HG03575 (cell line): ENCODE data around the gene MAP7.
"Not testable (repeated sequence)": the region's sequence is repeated elsewhere in the genome, so short reads cannot be mapped to it uniquely, and the experiment has no call there.

ENCODE experiments used
- ATAC-seq: cut with Tn5 transposase; IDR thresholded peaks from one replicate; pipeline ENCODE4 v1.9.1; 2021; ENCODE audit not compliant: unreplicated experiment, insufficient number of reproducible peaks, low FRiP score; ENCODE audit errors: extremely low read depth

The MAP7 gene

DNA sequence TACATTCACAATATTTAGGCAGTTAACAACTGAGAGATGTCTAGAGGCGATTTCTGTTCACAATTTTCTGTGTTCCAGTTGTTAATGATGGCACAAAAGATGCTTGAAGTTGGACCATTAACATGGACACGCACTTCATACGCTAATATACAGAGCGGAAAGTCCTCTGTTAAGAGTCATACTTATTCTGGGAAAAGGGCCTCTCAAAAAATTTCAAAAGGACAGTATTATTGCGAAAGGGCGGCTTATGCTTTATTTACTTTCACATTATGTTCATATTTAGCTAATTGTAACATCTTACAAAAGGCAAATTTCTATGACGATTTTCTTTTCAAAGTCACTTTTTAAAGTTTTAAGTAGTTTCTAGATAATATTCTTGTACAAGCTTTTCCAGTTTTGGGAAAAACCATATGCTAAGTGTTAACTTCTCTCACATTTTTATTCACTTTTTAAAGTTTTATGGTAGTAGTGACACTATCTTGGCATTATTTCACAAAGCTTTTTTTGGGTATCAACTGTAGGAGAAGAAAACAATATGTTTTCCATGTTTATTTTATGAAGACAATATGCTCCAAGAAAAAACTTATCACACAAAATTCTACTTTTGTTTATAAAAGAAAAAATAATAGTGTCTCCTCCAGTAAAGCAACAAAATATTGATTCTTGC, 62.3 kb downstream of the MAP7 start:
- ATAC-seq = no peak

DNA sequence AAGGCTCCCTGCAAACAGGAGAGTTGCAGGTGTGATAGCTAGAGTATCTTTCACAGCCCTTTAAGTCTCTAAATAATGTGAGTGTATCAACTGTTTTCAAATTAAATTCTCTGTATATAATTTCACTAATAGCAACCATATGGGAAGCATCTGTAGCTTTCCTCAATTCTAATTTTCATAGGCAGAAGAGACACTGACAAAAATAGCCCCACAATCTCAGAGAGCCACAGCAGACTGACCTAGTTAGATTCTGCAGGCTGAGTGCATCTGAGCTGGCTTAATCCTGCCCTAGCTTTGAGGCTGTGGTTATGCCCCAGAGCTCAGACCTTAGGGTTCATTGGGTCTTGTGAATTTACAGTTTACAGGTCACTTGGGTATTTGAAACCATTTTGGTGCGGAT, 63.9 kb downstream of the MAP7 start:
- no peak for ATAC-seq

DNA sequence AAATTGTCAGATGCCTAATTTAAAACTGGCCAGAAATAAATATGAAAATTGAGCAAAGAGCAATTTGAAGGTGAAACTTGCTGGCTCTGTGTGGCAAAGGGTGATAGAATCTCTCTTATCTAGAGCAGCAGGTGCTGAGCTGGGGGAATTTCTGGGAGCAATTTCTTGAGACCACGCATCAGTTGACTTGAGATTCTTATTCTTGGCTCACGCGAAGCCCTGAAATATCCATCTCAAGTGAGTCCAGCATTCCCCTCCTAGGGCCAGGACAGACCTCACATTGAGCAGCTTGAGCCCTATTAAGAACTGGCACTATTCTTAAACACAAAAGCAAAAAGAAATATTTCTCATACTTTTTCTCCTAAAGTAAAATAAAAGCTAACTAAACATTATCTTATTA, 66.3 kb downstream of the MAP7 start:
- ATAC-seq = no peak

DNA sequence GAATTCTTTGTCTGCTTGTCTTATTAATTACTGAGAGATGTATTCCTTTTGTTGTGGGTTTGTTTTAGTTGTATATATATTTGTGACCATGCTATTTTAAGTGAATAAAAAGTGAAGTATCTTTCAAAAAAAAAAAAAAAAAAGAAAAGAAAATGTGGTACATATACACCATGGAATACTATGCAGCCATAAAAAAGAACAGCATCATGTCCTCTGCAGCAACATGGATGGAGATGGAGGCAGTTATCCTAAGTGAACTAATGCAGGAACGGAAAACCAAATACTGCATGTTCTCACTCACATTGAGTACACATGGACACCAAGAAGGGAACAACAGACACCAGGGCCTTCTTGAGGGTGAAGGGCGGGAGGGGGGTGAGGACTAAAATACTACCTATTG, 67.2 kb downstream of the MAP7 start:
- not testable (repeated sequence) for ATAC-seq

DNA sequence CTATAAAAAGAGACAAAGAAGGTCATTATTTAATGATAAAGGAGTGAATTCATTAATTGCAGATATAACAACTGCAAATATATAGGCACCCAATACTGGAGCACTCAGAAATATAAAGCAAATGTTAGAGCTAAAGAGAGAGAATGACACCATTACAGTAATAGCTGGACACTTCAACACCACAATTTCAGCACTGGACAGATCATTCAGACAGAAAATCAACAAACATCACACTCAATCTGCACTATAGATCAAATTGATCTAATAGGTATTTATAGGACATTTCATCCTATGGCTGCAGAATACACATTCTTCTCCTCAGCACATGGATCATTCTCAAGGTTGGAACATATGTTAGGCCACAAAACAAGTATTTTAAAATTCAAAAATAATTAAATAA, 72.7 kb downstream of the MAP7 start:
- no peak for ATAC-seq

DNA sequence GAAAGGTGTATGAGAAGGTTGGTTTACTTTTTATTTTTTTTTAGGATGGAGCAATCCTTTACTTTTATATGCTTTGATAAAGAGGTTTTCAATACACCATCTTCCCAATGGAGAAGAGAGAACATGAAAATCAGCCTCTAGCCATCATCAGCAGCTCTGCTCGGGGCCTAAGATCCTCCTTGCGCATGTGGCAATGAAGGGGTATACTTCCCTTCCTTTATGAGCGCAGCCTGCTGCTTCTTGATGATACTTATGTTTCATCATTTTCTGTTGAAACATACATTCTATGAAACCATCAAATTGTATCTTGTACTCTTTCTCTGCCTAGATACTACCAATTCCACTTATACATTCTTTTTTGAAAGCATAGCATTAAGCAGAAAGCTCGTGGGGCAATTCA, 74.5 kb downstream of the MAP7 start:
- ATAC-seq = no peak

DNA sequence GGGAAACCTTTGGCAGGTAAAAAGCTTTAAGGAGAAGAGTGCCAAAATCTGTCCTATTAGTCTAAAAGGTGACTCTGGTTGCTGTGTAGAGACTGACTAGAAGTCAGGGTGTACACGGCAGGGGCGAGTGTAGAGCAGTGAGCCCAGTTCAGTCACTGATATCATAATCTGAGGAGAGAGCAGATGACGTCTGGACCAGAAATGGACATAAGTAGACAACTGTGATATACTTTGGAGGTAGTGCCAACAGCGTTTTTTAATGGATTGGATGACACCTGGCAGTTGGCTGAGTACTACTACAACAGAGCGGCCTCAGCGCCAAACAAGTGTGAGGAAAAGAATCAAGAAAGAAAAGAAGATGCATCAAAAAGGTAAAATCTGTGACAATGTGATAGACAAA, 76.0 kb downstream of the MAP7 start:
- ATAC-seq = no peak

DNA sequence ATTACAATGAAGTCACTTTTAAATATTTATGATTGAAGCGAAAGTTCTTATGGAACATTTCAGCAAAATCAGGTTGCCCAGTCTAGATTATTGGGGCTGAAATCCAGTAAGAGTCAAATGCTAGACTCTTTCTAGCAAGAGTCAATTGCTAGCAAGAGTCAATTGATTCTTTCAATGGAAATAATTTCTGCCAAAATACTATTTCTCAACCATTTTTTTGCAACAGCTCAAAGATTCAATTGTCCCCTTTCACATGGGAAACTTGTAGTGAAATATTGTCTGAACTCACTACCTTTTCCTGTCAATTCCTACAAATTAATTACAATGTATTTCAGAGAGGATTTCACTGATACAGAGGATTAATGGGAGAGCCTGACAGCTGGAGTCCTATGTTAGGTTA, 78.3 kb downstream of the MAP7 start:
- no peak for ATAC-seq

DNA sequence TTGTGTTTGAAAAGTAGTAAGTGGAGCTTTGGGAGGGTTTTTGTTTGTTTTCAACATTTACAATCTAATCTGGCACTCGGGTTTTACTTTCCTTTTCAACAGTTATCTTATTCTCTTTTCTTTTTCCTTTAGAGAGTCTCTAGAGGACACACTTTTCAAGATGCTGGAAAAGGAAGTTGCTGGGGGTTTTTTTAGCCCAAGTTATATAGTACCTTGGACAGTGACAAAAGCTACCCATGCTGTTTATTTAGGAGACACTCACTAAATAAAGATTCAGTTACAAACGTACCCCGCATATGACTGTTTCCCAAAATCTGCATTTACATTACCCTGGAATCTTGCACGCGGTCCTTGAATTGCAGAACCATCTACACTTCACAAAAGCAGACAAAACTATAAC, 78.8 kb downstream of the MAP7 start:
- ATAC-seq = no peak

DNA sequence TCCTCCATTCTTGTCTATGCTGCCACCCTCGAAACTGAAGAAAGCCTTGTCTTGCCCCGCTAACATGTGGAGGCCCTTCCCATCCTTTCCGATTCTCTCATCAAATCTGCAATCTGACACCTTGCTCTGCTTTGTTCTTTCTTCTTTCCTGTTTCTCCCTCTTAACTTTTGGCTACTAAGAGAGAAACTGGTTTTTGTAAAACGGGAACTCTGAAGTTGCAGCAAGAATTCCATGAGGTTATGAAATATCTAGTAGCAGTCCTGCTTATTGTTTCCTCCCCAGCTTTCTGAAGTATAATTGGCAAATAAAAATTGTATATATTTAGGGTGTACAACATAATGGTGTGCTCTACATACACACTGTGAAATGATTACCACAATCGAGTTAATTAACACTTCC, 80.2 kb downstream of the MAP7 start:
- no peak for ATAC-seq

DNA sequence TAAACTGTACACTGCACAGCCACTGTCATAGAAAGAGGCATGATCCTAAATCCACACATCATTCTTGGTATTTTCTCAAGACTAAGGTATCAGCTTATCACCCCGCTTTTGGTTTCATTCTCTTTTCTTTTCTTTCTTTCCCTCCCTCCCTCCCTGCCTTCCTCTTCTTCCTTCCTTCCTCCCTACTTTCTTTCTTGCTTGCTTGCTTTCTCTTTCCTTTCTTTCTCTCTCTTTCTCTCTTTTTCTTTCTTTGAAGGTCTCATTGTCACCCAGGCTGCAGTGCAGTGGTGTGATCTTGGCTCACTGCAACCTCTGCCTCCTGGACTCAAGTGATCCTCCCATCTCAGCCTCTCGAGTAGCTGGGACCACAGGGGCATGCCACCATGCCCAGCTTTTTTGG, 81.1 kb downstream of the MAP7 start:
- no peak for ATAC-seq

DNA sequence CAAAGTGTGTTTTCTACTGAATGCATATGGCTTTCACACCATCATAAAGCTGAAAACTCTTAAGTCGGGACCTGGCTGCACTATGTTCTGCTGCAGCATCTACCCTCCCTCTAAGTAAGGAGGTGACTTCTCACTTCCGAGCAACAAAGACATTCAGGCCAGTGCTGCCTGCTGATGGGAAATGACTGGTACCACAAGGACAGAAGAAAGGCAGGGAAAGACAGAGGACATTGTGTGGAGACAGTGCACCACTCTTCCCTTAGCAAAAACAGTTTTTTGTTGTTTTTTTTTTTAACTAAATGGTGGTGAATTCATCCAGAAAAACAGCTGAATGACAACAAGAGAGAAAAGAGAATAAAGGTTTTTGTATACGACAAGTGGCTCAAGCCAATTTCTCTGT, 81.5 kb downstream of the MAP7 start:
- no peak for ATAC-seq

DNA sequence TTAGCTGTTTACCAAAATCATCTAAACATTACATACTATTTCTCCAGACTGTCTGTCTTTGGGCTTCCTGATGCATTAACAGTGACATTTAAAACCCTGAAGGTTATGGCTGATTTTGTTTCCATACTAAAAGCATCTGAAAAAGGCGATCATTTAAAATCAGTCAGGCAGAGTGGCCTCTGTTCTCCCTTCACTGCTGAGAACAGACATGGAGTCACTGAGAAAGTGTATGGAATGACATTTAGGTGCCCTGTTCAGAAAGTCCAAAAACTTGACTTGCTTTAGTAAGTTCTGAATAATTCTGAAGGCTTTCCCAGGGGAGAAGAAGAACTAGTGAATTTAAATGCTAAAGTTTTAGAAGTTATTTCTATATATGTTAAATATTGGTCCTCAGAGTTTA, 83.0 kb downstream of the MAP7 start:
- ATAC-seq = no peak

DNA sequence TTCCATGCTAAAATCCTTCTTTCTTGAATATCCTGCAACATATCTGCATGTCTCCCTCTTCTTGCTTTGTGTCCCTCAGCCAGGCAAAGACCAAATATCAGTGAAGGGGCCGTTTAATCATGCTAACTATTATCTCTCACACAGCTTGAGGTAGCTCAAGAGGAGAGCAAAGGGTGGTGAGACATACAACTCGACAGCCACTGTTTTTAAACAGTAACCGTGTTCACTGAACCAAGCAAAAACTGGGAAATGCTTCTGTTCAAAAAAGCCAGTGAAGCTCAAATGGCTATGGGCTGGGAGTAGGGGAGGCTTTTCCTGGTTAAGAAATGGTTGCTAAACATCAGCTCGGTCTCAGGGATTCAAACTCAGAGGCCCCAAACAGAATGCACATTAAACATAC, 83.4 kb downstream of the MAP7 start:
- ATAC-seq = no peak

DNA sequence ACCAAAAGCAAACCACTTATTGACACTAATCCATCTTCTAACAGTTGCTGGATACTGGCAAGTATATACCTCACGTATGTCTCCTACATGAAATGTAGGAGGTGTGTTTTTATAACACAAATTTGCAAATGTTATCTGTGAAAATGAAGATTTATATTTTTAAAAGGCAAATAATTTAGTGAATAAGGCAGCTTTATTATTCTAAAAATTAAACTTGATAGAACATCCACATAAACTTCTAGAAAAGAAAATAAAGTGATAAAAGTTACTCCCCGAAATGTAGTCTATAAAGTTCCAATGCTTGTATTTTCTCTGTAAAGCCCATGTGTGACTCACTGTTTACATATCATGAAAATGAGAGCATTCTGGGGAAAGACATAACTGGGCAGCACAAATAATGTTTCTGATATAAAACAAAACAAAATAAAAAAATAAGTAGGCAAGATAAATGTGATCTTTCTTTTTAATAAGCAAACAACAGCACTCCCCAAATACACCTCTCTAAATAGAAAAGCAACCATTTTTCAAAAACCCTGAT, 84.4 kb downstream of the MAP7 start:
- ATAC-seq = no peak

DNA sequence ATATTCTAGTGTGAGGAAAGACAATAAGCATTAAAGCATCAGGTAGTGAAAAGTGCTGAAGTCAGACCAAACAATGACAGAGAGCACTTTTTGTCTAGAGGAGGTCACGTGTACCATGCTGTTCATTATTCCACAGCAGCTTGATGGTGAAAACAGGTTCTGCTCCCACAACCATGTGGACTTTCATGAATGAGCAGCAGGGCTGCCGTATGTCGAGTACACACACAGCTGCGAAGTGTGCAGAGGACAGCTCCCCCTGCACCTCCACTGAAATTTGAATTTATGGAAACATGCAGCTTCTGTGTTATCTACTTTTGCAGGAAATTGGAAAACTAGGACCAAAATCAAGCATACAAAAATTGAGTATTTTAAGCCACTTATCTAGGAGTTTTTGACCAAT, 85.3 kb downstream of the MAP7 start:
- no peak for ATAC-seq

DNA sequence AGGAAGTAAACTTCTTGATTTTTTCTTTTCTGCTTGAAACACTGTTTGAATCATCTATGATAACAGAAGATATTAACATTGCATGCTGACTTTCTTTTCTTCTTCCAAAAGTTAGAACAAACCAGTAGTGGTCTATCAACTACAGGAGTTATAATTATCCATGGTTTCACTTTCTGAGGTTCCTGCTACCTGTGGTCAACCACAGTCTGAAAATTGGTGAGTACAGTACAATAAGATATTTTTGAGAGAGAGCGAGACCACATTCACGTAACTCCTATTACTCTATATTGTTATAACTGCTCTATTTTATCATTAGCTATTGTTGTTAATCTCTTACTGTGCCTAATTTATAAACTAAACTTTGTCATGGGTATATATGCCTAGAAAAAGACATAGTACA, 86.1 kb downstream of the MAP7 start:
- ATAC-seq = no peak

DNA sequence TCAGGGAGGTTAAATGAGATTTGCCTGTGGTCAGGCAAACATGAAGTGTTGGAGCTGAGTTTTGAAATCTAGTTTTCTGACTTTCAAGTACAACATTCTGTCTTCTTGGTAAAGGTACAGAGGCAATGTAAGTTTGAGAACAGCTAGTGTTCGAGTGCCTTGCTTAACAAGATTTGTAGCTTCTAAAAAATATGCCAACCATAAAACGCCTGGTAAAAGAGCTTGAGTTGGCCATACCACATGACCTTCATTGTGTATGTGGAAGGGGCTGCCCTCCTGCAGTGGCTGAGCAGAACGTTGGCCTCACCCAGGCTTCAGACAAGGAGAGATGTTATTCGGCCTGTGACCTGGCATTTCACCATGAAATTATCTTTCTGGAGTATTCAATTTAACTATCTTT, 86.5 kb downstream of the MAP7 start:
- no peak for ATAC-seq

DNA sequence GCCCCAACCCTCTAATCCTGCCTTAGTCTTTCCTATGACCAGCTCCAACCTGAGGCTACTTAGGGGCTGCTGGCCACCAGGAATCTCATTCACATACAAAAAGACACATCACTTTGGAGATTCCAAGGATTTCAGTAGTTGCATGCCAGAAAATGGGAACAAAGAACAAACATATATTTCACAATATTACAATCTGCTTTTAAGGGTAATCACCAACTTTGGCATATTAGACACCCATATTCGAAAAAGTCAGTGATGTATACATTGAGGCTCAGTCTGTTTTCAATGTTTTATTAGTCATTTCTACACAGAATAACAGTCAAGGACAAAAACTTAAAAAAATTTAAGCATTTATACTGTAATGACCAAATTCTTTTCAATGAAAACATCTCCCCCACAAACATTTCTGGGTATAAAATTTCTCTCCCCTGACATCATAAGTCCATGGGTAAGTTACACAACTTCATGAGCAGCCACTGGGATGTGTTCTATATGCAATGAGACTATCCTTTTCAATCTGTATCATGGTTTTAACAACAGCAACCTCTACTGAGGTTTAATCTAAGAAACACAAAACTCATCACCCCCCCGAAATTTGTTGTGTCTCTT, 103.5 kb downstream of the MAP7 start:
- ATAC-seq = no peak

DNA sequence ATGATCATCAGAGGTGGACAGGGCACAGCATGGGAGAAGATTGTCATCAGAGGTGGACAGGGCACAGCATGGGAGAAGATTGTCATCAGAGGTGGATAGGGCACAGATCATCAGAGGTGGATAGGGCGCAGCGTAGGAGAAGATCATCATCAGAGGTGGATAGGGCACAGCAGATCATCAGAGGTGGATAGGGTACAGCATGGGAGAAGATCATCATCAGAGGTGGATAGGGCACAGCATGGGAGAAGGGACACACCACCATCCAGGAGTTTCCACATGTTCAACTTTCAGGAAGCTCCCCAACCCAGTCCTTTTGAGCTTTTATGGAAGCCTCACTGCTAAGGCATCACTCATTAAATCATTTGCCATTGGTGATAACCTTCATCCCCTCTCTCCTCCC, 104.1 kb downstream of the MAP7 start:
- no peak for ATAC-seq

DNA sequence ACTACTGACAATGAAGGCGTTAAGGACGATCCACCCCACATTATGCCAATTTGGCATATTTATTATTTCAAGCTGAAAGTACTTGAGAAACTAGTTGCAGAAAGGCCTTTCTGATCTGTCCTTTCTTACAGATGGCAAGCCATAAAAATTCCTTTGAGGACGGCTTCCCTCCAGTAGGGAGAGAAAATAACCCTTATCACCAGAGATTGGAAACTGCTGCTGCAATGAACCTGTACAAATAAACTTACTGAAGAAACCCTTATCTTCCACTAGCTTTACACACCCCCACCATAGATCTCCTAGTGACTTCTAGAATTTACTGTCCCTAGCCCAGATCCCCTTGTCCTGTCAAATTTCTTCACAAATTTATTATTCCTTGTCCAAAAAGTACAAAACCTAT, 105.2 kb downstream of the MAP7 start:
- no peak for ATAC-seq
